Endothelial cell of umbilical vein (primary cell): ENCODE results near the gene TMEM139.

ENCODE experiments used
- CTCF ChIP-seq, 2 donors: IDR thresholded peaks; 1 replicate in 1 of 2; 2 replicates in 1 of 2; pipeline ENCODE4 v1.5.1; 2011; ENCODE audit warnings: low read length in 2 of 2, mild to moderate bottlenecking in 2 of 2, moderate library complexity in 2 of 2, control low read depth in 1 of 2, inconsistent platforms in 1 of 2, low read depth in 1 of 2; ENCODE audit not compliant: insufficient read depth in 1 of 2; ENCODE audit errors: extremely low read depth in 1 of 2
- EZH2 ChIP-seq: IDR thresholded peaks from 2 replicates; pipeline ENCODE4 v1.6.1; 2012; ENCODE audit warnings: borderline replicate concordance, low read depth, mild to moderate bottlenecking, moderate library complexity, low read length, inconsistent platforms; ENCODE audit not compliant: severe bottlenecking

DNA sequence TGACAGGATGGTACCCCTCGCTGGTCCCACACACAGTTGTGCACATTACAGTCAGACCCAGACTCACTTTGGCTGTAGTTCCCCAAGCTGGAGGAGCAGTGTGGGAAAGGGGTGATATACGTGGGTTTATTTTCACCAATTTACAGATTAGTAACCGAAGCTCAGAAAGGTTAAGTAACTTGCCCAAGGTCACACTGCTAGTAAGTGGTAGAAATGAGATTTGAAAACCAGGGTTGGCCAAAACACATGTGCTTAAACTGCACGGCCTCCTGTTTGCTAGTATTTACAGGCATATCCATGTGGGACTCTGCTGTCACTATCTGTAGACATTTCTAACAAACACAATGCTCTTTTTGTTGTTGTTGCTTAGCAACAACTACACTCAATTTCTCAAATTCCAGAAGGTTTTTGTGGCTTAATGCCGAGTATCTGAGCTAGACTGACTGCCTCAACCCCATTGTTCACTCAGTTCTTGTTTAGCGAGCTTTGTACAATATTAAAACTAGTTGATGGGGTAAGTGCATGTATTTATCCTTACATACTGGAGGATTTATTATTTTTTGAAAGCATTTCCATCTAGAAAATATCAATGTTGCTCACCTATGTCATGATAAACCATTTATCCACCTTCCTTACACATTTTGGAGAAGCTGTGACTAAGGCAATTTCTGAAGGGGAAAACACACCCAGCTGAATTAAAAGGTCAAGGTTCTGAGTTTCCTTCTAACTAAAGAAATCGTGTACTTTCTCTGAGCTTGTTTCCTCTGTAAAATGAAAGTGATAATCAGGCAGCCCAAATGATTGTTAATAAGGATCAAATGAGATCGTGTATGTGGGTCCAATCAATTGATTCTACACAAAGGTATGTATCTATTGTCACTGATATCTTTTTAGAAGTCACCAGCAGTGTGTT is 5.3 kb upstream of the TMEM139 start:
- TF ChIP-seq CTCF (IDR thresholded peaks at IDR 0.05; ENCODE audit: extremely low read depth in 1 of 2, insufficient read depth in 1 of 2, low read depth in 1 of 2, low read length in 2 of 2) (no peak), EZH2 (no peak)
